AG20443 (cell line): ENCODE measurements around the gene ATP6V1B1.
"Not testable (repeated sequence)": the region's sequence is repeated elsewhere in the genome, so short reads cannot be mapped to it uniquely, and the experiment has no call there.

Experiments used
- DNase-seq: peaks from one replicate; pipeline ENCODE4 v3.0.0; 2012; ENCODE audit warnings: low spot score, mixed read lengths

The ATP6V1B1 gene

GRCh38 chr2:71006323-71006722 lies 70.6 kb downstream of the ATP6V1B1 start:
- DNase-seq = no peak

- no peak for DNase-seq
Observed at GRCh38 chr2:71006955-71007799, 71.5 kb downstream of the ATP6V1B1 start.

- DNase-seq = no peak
Observed at GRCh38 chr2:71008342-71008741, 72.6 kb downstream of the ATP6V1B1 start.

- not testable (repeated sequence) for DNase-seq
Observed at GRCh38 chr2:71011786-71012185, 76.1 kb downstream of the ATP6V1B1 start.
